Activated naive CD8-positive, alpha-beta T cell treated with anti-CD3 and anti-CD28 coated beads for 36 hours (primary cell): Measurements from ENCODE around the gene GIN1. TPM values are rescaled to one million over a fixed set of nuclear protein-coding genes. Genes with fewer than 3 reads are reported as not detected.

Source experiments
- total RNA-seq, 2 experiments: library from RNA; stranded (reverse); gene quantifications; one replicate each; pipeline ENCODE4 v1.2.3, GENCODE V29; 2021

Gene GIN1
- total RNA-seq, 2 experiments from 2014 or later, result 7.5 to 8.5 TPM

Other genes with a start within 250 kb of the GIN1 start
- gene PPIP5K2, start 163 bp upstream of the GIN1 start, total RNA-seq, result 10 to 100 TPM; 77.8 to 84.0 TPM
- gene MACIR, start 138.6 kb upstream of the GIN1 start, total RNA-seq, result 1 to 10 TPM; 7.9 to 8.0 TPM